Neural progenitor cell (in vitro differentiated cells): Measurements from ENCODE around the gene CCDC8. TPM values are rescaled to one million over a fixed set of nuclear protein-coding genes. Genes with fewer than 3 reads are reported as not detected.

Source experiments
- DNase-seq: peaks from one replicate; pipeline ENCODE4 v3.0.0-alpha.2; 2016; ENCODE audit warnings: low spot score
- H2AFZ ChIP-seq: fragments of 200-600 bp; sonication (generic); replicated peaks from 2 replicates; pipeline ENCODE4 v1.6.1; 2016; ENCODE audit warnings: antibody characterized with exemption
- H3F3A ChIP-seq: fragments of 200-600 bp; sonication (generic); 2 replicates; pipeline ENCODE4 v1.6.1; 2016; ENCODE audit warnings: antibody characterized with exemption, low read depth
- H3K27ac ChIP-seq: fragments of 200-600 bp; sonication (generic); 2 replicates; pipeline ENCODE4 v1.5.1; 2016; ENCODE audit warnings: mild to moderate bottlenecking
- H3K27me3 ChIP-seq: fragments of 200-600 bp; sonication (generic); 2 replicates; pipeline ENCODE4 v1.6.1; 2016; ENCODE audit warnings: mild to moderate bottlenecking, moderate library complexity
- H3K36me3 ChIP-seq: fragments of 200-600 bp; sonication (generic); 2 replicates; pipeline ENCODE4 v1.5.1; 2016
- H3K4me1 ChIP-seq: fragments of 200-600 bp; sonication (generic); 2 replicates; pipeline ENCODE4 v1.6.1; 2016; ENCODE audit warnings: mixed run types
- H3K4me2 ChIP-seq: fragments of 200-600 bp; sonication (generic); 2 replicates; pipeline ENCODE4 v1.6.1; 2016
- H3K4me3 ChIP-seq: fragments of 200-600 bp; sonication (generic); 2 replicates; pipeline ENCODE4 v1.5.1; 2016
- H3K79me2 ChIP-seq: fragments of 200-600 bp; sonication (generic); 2 replicates; pipeline ENCODE4 v1.6.1; 2016; ENCODE audit warnings: low read depth
- H3K9ac ChIP-seq: fragments of 200-600 bp; sonication (generic); 2 replicates; pipeline ENCODE4 v1.6.1; 2016
- H3K9me3 ChIP-seq: fragments of 200-600 bp; sonication (generic); 2 replicates; pipeline ENCODE4 v1.5.1; 2016; ENCODE audit warnings: low read depth
- H4K20me1 ChIP-seq: fragments of 200-600 bp; sonication (generic); 2 replicates; pipeline ENCODE4 v1.6.1; 2016; ENCODE audit warnings: low read depth
- H3K27ac Mint-ChIP-seq: 3 replicates; pipeline ENCODE4 v1.8.0; 2021; ENCODE audit warnings: mixed read lengths
- H3K27me3 Mint-ChIP-seq: 2 replicates; pipeline ENCODE4 v1.8.0; 2022; ENCODE audit warnings: low read depth, mild to moderate bottlenecking, inconsistent platforms, moderate library complexity, mixed read lengths; ENCODE audit not compliant: insufficient read depth
- H3K36me3 Mint-ChIP-seq: 3 replicates; pipeline ENCODE4 v1.8.0; 2021; ENCODE audit warnings: mixed read lengths
- H3K4me1 Mint-ChIP-seq: 3 replicates; pipeline ENCODE4 v1.8.0; 2021; ENCODE audit warnings: mixed read lengths
- H3K4me3 Mint-ChIP-seq: 3 replicates; pipeline ENCODE4 v1.8.0; 2021; ENCODE audit warnings: mild to moderate bottlenecking, moderate library complexity, mixed read lengths
- H3K9me3 Mint-ChIP-seq: 3 replicates; pipeline ENCODE4 v1.8.0; 2020; ENCODE audit warnings: mixed read lengths
- EZH2 ChIP-seq: fragments of 200-600 bp; sonication (generic); IDR thresholded peaks from 2 replicates; pipeline ENCODE4 v1.6.1; 2017; ENCODE audit warnings: antibody characterized with exemption, mild to moderate bottlenecking, moderate library complexity
- EZH2phosphoT487 ChIP-seq: fragments of 200-600 bp; sonication (generic); IDR thresholded peaks from 2 replicates; pipeline ENCODE4 v1.6.1; 2017; ENCODE audit warnings: antibody characterized with exemption
- total RNA-seq: library from RNA; depleted of rRNA; stranded (reverse); fragments of >200 nt; gene quantifications from 2 replicates; pipeline ENCODE4 v1.2.3, GENCODE V29; 2015; ENCODE audit warnings: low replicate concordance
- TF ChIP-seq, protein P1 (sequence below): fragments of 200-600 bp; sonication (generic); IDR thresholded peaks from 2 replicates; pipeline ENCODE4 v1.5.1; 2017; ENCODE audit warnings: antibody characterized with exemption, mild to moderate bottlenecking

The CCDC8 gene
- total RNA-seq, 1 donor from 2014 or later, result 2.8 TPM

- peaks cover 11% of the 10 kb centered on the region for H3F3A ChIP-seq
- H3K27ac ChIP-seq, result no peak overlapping the region
- TF ChIP-seq, protein P1, sequence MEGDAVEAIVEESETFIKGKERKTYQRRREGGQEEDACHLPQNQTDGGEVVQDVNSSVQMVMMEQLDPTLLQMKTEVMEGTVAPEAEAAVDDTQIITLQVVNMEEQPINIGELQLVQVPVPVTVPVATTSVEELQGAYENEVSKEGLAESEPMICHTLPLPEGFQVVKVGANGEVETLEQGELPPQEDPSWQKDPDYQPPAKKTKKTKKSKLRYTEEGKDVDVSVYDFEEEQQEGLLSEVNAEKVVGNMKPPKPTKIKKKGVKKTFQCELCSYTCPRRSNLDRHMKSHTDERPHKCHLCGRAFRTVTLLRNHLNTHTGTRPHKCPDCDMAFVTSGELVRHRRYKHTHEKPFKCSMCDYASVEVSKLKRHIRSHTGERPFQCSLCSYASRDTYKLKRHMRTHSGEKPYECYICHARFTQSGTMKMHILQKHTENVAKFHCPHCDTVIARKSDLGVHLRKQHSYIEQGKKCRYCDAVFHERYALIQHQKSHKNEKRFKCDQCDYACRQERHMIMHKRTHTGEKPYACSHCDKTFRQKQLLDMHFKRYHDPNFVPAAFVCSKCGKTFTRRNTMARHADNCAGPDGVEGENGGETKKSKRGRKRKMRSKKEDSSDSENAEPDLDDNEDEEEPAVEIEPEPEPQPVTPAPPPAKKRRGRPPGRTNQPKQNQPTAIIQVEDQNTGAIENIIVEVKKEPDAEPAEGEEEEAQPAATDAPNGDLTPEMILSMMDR, result no peak
- TF ChIP-seq EZH2phosphoT487 (no peak), EZH2 (no peak)
- H3K4me2 ChIP-seq, result no peak overlapping the region
- H3K4me3 Mint-ChIP-seq, result no peak overlapping the region
- H3K27me3 ChIP-seq, result no peaks in the 10 kb centered on the region
- peaks cover 9% of the 10 kb centered on the region for H3K9me3 Mint-ChIP-seq
- H2AFZ ChIP-seq, result no peak overlapping the region
- no peak overlapping the region for H3K27ac Mint-ChIP-seq
- no peak for DNase-seq
- no peaks in the 10 kb centered on the region for H3K36me3 ChIP-seq
- peaks cover 6% of the 10 kb centered on the region for H3K4me1 Mint-ChIP-seq
- H3K9me3 ChIP-seq, result no peaks in the 10 kb centered on the region
- H3K9ac ChIP-seq, result no peak overlapping the region
- no peak overlapping the region for H3K4me3 ChIP-seq
- no peaks in the 10 kb centered on the region for H3K79me2 ChIP-seq
- no peaks in the 10 kb centered on the region for H3K4me1 ChIP-seq
- H4K20me1 ChIP-seq, result no peaks in the 10 kb centered on the region
- peaks cover 2% of the 10 kb centered on the region for H3K27me3 Mint-ChIP-seq
- H3K36me3 Mint-ChIP-seq, result peaks cover 30% of the 10 kb centered on the region
Observed at GRCh38 chr19:46390121-46390858, 23.1 kb downstream of the CCDC8 start.

DNA sequence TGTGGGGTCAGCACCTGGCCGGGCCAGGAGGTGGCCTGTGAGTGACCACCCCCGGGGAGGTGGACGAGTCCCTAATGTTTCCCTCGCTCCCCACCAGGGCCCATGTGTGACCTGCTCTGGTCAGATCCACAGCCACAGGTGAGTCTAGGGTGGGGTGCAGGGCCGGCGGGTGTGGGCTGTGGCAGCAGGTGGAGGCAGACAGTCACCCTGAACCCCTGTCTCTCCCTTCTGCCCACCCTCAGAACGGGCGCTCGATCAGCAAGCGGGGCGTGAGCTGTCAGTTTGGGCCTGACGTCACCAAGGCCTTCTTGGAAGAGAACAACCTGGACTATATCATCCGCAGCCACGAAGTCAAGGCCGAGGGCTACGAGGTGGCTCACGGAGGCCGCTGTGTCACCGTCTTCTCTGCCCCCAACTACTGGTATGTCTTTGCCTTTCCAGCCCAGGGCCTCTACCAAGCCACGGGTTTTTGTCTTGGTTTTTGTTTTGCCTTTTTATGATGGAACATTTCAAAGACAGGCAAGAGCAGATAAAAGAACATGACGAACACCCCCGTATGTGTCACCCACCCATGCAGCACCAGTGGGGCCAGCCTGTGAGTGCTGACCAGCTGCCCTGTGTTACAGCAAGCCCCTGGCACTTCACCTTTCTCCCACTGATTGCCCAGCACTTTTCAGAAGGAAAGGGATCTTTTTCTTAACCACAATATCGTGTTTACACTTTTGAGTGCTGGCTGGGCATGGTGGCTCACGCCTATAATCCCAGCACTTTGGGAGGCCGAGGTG is 24.9 kb downstream of the CCDC8 start:
- H3K4me1 ChIP-seq, result no peaks in the 10 kb centered on the region
- no peaks in the 10 kb centered on the region for H3K9me3 ChIP-seq
- H3K4me2 ChIP-seq, result no peak overlapping the region
- H3K4me3 Mint-ChIP-seq, result no peak overlapping the region
- H3K9me3 Mint-ChIP-seq, result peaks cover 9% of the 10 kb centered on the region
- no peak overlapping the region for H3K4me3 ChIP-seq
- no peak for DNase-seq
- H3K27me3 Mint-ChIP-seq, result peaks cover 4% of the 10 kb centered on the region
- H3K27ac ChIP-seq, result no peak overlapping the region
- H3F3A ChIP-seq, result peaks cover 11% of the 10 kb centered on the region
- no peak overlapping the region for H3K9ac ChIP-seq
- H3K4me1 Mint-ChIP-seq, result peaks cover 6% of the 10 kb centered on the region
- no peak overlapping the region for H3K27ac Mint-ChIP-seq
- H3K36me3 Mint-ChIP-seq, result peaks cover 39% of the 10 kb centered on the region
- TF ChIP-seq EZH2phosphoT487 (no peak), EZH2 (no peak)
- TF ChIP-seq, protein P1, result no peak
- H4K20me1 ChIP-seq, result no peaks in the 10 kb centered on the region
- no peaks in the 10 kb centered on the region for H3K79me2 ChIP-seq
- no peak overlapping the region for H2AFZ ChIP-seq
- no peaks in the 10 kb centered on the region for H3K27me3 ChIP-seq
- no peaks in the 10 kb centered on the region for H3K36me3 ChIP-seq

DNA sequence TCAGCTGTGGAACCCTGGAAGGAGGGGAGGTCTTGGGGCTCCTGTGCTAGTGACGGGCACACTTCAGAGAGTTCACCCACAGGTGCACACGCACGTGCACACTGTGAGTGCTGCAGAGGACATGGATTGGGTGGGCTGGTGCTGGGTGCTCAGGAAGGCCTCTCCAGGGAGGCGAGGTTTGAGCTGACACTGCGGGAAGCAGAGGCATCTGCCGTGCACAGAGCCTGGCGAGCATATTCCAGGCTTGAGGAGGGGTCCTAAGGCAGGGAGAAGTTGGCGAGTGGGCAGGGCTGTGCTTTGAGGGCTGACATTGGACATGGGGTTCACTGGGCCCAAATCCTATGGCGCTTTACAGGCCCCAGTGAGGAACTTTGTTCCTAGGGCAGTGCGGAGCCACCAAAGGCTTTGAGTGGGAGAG is 25.6 kb downstream of the CCDC8 start:
- Mint-ChIP-seq H3K4me1 (peaks cover 5% of the 10 kb centered on the region), H3K4me3 (no peak overlapping the region), H3K27me3 (peaks cover 4% of the 10 kb centered on the region), H3K36me3 (peaks cover 41% of the 10 kb centered on the region), H3K9me3 (peaks cover 9% of the 10 kb centered on the region), H3K27ac (no peak overlapping the region)
- Histone ChIP-seq H4K20me1 (no peaks in the 10 kb centered on the region), H3K9ac (no peak overlapping the region), H2AFZ (no peak overlapping the region), H3K9me3 (no peaks in the 10 kb centered on the region), H3F3A (peaks cover 5% of the 10 kb centered on the region), H3K79me2 (no peaks in the 10 kb centered on the region), H3K4me3 (no peak overlapping the region), H3K4me1 (no peaks in the 10 kb centered on the region), H3K27ac (no peak overlapping the region), H3K36me3 (no peaks in the 10 kb centered on the region), H3K27me3 (no peaks in the 10 kb centered on the region), H3K4me2 (no peak overlapping the region)
- TF ChIP-seq EZH2phosphoT487 (no peak), EZH2 (no peak)
- TF ChIP-seq, protein P1, result no peak
- DNase-seq, result no peak
